GM12875 (cell line): ENCODE measurements around the gene DDOST.
"Not testable (repeated sequence)": the region's sequence is repeated elsewhere in the genome, so short reads cannot be mapped to it uniquely, and the experiment has no call there.

Source experiments
- H3K4me3 ChIP-seq: one replicate; pipeline ENCODE4 v1.5.1; 2011; ENCODE audit warnings: low read depth, low read length, control low read depth
- TF ChIP-seq, protein P1 (sequence below): IDR thresholded peaks from 2 replicates; pipeline ENCODE4 v1.5.1; 2011; ENCODE audit warnings: low read depth, mild to moderate bottlenecking, control low read depth, inconsistent platforms, low read length, moderate library complexity, borderline replicate concordance; ENCODE audit not compliant: insufficient read depth

The DDOST gene

DNA sequence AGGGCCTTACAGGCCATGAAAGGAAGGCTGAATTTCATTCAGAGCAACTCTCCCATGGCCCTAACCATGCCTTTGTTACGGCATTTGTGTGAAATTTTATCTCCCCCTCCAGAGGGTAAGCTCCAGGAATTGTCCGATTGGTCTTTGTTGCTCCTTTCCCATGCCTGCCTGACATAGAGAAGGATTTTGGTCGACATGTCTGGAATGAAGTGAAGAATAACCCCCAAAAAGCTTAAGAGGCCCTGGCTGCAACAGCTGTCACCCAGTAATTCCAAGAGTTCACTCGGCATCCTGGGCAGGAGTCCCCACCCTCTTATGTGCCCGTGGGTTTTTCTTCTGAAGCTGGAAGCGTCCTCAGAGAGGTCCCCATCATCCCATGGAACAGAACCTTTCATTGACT is 51.6 kb downstream of the DDOST start:
- TF ChIP-seq, protein P1, sequence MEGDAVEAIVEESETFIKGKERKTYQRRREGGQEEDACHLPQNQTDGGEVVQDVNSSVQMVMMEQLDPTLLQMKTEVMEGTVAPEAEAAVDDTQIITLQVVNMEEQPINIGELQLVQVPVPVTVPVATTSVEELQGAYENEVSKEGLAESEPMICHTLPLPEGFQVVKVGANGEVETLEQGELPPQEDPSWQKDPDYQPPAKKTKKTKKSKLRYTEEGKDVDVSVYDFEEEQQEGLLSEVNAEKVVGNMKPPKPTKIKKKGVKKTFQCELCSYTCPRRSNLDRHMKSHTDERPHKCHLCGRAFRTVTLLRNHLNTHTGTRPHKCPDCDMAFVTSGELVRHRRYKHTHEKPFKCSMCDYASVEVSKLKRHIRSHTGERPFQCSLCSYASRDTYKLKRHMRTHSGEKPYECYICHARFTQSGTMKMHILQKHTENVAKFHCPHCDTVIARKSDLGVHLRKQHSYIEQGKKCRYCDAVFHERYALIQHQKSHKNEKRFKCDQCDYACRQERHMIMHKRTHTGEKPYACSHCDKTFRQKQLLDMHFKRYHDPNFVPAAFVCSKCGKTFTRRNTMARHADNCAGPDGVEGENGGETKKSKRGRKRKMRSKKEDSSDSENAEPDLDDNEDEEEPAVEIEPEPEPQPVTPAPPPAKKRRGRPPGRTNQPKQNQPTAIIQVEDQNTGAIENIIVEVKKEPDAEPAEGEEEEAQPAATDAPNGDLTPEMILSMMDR = no peak
- H3K4me3 ChIP-seq = no peak overlapping the region

DNA sequence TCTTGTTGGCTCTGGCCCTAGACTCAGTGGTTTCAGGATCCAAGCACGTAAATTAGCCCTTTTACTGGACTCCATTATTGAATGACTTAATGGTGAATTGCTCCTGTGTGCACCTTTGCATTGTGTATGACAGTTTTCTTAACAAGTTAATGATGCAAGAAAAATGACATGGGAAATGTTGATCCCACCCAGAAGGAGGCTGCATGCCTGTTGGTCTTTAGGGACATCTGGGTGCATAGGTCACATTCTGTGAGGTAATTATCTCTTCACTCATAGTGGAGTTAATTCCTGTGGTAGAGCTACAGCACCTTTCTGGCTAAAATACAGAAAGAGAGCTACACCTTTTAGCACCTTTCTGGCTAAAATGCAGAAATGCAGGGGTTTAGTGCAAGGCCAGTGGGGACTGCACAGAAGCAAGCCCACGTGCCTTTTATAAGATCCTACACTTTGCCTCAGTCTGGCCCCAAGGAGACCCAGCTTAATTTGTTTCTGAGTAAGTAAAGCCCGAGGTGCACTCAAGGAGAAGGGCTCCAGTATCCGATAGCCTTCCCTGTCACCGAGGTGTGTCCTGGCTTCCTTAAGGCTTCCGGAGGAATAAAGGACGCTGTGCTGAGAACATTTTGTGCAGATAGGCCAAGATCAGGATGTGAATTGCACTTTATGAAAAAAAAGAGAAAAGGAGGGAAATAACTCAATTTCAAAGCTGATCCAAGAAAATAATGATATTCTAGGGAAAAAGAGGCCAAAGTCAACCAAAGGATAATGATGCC is 54.2 kb downstream of the DDOST start:
- H3K4me3 ChIP-seq = not testable (repeated sequence)

DNA sequence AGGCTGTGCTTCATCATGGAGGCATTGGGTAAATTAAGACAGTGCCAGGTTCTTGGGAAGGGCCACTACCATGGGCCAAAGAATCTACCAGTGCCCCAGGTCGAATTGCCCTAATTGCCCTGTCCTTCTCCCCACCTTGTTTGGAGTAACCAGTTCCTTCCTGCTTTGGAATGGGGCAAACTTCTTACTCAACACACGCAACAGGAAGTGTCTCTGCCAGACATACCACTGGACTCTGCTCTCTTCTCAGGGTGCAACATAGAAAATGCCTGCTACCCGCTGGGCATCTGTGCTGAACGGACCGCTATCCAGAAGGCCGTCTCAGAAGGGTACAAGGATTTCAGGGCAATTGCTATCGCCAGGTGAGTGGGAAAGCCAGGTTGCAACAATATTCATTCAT is 56.5 kb downstream of the DDOST start:
- H3K4me3 ChIP-seq = no peak overlapping the region
- TF ChIP-seq, protein P1 = no peak

DNA sequence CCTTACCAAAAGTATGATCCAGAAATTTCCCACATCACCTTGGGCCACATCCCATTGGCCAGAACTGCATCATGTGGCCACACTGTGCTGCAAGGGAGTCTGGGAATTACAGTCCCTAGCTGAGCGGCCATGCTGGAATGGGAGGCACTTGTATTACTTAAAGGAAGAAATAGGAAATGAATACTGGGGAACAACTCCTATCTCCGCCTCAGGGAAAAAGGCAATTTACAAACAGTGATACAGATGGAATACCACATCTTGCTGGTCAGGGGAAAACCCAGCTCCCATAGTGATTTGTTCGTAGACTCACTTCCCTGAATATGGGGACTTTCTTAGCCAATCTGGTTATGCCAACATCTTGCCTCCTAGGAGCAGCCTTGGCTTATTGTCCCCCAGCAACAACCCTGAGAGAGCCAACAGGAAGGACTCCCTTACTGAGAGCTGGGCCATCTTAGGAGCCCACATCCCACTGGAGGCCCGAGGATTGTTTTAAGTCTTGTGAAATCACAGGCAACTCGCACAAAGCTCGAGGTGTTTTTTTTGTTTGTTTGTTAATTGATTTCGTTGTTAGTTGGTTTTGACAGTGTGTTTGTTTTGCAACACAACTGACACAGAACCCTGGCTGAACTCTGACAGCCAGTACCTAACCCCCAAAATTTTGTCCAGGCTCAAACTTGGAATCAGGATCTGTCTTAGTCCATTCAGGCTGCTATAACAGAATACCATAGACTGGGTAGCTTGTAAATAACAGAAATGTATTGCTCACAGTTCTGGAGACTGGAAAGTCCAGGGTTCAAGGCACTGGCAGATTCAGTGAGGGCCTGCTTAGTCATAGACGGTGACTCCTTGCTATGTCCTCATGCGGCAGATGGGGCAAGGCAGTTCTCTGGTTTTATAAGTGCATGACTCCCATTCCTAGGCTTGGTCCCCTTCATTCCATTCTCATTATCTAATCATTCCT is 57.4 kb downstream of the DDOST start:
- TF ChIP-seq, protein P1 = no peak
- H3K4me3 ChIP-seq = no peak overlapping the region

DNA sequence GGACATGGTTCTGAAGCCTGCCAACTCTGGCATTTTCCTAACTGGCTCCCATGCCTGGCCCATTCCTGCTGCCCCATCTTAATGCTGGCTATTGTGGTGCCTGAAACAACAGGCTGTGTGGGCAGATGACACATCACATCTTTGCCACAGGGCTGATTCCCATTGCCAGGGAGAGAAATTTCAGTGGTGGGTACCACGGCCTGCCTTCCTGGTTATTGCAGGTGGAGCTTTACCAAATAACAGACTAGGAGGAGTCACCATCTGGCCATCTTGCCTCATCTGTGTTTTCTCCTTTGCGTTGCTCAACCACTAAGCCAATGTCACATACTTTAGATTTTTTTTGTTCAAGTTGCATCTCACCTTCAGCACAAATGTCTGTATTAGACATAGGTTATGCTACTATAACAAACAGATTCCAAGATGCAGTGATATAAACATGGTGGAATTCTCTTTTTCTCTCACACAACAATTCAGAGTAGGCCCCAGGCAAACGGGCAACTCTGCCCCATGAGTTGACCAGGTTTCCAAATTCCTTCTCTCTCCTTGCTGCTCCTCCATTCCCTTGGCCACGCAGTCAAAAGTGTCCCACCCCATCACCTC is 58.2 kb downstream of the DDOST start:
- H3K4me3 ChIP-seq = no peak overlapping the region
- TF ChIP-seq, protein P1 = no peak
